Stimulated activated CD4-positive, alpha-beta T cell treated with anti-CD3 and anti-CD28 coated beads, Interleukin-2, amount 100 ng/mL, for 4 hours (primary cell): ENCODE measurements around the gene LIN7B.
"Not testable (repeated sequence)": the region's sequence is repeated elsewhere in the genome, so short reads cannot be mapped to it uniquely, and the experiment has no call there.

Experiments
- DNase-seq: peaks from one replicate; pipeline ENCODE4 v3.0.0-alpha.2; 2020; ENCODE audit warnings: low read depth

The LIN7B gene

GRCh38 chr19:49145573-49146407, 31.6 kb downstream of the LIN7B start:
- peak; percentile 61 for DNase-seq

GRCh38 chr19:49146408-49146770, 32.2 kb downstream of the LIN7B start:
- not testable (repeated sequence) for DNase-seq

- DNase-seq: no peak
Observed at GRCh38 chr19:49148044-49148682, 34.0 kb downstream of the LIN7B start.

DNA sequence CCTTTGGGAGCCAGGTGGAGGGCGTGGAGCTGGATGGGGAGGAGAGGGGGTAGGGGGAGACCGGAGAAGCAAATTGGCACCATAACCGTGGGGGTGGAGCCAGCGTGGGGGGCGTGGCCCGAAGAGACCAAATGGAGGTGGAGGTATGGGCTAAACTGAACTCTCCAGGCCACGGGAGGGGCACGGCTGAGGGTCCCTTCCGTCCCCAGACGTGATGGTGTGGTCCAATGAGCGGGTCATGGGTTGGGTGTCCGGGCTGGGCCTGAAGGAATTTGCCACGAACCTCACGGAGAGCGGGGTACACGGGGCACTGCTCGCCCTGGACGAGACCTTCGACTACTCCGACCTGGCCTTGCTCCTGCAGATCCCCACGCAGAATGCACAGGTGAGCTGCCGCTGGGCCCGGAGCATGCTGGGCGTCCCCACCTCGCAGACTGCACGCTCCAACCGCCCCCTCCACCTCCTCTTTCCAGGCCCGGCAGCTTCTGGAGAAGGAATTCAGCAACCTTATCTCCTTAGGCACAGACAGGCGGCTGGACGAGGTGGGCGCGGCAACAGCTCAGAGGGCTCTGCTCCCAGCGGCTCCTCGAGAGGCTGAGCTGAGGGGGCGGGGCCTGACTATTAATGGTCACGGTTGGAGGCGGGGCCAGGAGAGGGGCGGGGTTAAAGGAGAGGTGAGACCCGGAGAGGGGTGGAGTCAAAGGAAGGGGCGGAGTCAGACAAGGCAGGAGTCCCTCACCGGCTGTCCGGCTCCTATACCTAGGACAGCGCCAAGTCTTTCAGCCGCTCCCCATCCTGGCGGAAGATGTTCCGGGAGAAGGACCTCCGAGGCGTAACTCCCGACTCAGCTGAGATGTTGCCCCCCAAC, 34.8 kb downstream of the LIN7B start:
- peak; percentile 67 for DNase-seq

- DNase-seq: no peak
Observed at GRCh38 chr19:49149652-49150105, 35.5 kb downstream of the LIN7B start.

GRCh38 chr19:49150106-49150943, 36.2 kb downstream of the LIN7B start:
- no peak for DNase-seq

DNA sequence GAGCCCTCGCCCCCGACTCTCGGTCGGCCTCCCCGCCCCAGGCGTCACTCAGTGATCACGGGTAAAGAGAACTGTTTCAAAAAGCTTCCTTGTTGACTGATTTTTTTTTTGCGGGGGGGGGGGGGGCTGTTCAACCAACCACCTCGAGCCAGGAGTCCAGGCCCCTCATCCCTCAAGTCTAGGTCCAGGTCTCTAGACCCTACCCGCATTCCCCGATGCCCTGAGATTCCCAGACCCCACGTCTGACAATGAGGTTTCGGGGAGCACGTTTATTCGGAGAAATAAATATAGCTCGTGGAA, 36.7 kb downstream of the LIN7B start:
- DNase-seq: no peak

DNA sequence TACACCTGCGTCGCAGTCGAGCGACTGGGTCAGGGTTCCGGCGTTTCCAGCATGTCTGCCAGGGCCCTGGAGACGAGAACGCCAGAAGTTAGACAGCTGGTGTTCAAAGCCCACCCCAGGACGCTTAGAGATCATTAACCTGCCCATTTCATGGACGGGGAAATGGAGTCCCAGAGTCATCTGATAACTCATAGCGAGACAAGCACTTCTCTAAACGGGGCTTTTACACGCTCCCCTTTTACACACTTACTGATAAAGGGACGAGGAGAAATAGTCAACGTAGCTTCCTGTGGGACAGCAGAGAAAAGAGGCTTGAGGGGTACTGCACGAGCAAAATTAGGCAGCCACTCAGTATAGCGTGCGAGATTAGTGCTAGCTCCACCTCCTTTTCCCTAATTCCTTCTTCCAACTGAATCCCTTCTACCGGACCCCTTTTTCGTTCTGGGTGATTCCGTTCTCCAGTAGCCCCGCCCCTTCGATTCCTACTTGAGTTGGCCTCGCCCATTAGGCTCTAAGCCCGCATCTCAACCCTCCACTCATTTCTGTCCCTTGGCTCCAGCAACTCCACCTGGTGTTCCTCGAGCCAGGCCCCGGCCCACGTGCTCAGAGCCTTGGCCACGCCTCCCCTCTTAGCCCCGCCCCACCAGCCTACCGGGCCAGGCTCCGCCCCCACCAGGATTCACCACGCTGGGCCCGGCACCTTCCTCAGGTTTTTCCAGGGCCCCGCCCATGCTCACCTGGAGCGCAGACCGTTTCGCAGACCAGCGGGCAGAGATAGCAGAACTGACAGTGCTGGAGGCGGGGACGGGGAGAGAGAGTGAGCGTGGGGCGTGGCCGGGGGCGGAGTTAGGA, 37.3 kb downstream of the LIN7B start:
- no peak for DNase-seq

DNA sequence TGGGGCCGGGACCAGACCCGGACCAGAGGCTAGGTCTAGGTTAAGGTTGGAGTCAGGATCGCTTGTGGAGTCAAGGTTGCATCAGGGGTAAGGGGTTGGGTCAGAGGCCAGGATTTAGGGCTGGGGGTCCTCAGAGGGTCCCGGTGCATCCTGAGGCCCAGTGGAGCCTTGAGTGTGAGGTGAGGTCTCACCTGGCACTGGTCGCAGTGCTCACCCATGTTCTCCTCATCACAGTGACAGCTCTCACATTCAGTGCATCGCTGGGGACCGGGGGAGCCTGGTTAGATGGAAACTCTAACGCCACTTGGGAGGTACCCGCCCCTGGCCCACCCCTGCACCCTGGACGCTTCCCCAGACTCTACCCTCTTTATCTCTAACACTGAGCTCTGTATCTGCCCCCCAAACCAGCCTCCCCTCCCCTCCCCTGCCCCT, 38.0 kb downstream of the LIN7B start:
- DNase-seq: no peak

- DNase-seq: no peak
Observed at GRCh38 chr19:49153167-49153809, 39.1 kb downstream of the LIN7B start.

DNA sequence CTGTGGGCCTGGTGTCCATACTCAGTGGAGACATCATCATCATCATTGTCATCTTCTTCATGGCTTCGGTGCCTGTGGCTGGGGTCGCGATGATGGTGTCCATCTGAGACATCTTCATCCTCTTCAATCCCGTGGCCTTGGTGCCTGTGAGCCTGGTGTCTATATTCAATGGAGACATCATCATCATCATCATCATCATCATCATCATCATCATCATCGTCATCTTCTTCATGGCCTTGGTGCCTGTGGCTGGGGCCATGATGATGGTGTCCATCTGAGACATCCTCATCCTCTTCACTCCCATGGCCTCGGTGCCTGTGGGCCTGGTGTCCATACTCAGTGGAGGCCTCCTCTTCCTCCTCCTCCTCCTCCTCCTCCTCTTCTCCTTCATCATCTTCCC, 40.1 kb downstream of the LIN7B start:
- no peak for DNase-seq

DNA sequence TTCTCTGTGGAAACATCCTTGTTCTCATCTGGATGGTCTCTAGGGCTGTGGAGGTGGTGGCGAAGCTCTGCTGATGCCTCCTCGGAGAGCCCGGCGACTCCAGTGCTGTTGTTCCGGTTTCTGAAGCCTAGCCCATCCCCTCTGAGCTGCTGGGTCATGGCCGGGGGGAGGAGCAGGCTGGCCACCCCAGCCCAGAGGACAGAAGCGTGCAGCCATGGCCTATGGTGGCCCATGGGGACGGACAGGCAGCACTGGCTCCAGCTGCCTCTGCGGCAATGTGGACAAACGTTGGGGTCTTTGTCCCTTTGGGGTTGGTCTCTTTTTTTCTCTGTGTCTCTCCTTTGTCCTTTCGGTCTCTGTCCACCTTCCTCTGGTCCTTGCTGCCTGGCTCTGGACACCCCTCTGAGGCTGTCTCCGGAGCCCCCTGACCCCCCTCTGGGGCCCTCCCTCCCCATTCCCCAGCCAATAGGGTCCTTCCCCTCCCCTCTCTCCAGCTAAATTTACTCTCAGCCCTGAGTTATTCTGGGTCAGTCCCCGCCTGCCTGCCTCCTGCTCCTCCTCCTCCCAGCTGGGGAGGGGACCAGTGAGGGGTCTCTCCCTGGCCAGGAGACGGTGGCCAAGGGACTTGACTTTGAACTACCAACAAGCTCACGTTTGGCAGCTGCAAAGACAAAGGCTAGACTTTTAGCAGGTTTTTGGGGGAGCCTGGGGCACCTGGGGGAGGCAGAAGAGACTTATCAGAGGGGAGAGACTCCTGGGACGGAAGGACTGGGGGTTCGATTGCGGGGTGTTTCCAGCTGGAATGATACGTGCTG, 41.0 kb downstream of the LIN7B start, which contains the start of gene HRC:
HRC (minus strand) TSS at position 392 of the 815 bp plus-strand sequence; CDS start at position 233, 159 bp downstream.
- no peak for DNase-seq

- DNase-seq: no peak
Observed at GRCh38 chr19:49155820-49156346, 41.7 kb downstream of the LIN7B start.

DNA sequence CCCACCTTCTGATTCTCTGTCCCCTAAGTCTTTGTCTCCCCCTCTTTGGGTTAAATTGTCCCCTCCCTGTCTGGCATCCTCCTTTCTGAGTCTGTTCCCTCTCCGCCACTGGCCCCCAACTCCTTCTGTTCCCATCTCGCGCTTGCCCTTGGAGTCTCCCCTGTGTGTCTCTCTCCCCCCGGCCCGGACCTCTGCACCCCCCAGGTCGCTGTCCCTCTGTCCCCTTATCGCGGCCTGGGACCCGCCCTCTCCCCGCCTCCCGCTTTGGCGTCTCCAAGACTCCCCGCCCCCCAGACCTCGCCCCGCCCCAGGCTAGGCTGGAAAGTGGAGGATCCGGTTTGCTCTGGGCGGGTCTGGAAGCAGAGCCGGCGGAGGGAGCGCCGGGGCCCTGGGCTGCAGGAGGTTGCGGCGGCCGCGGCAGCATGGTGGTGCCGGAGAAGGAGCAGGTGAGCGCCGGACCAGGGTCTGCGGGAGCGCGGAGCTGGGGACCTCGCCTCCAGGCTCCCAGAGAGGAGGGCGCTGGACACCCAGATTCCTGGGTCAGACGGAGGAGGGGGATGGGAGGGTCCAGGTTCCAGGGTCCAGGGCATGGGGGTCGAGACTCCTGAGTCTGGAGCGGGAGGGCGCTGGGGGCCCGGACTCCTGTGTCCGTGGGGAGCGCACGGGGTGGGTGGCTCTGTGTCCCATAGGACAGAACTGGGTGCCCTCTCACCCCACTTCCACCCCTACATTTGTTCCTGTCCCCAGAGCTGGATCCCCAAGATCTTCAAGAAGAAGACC, 43.5 kb downstream of the LIN7B start, which contains the start of gene TRPM4:
TRPM4 (plus strand) TSS at position 348 of the 780 bp plus-strand sequence; CDS start at position 423, 75 bp downstream.
- no peak for DNase-seq

- no peak for DNase-seq
Observed at GRCh38 chr19:49160450-49161189, 46.5 kb downstream of the LIN7B start.

GRCh38 chr19:49161987-49162386, 47.8 kb downstream of the LIN7B start:
- DNase-seq: no peak

- DNase-seq: no peak
Observed at GRCh38 chr19:49165111-49165750, 51.1 kb downstream of the LIN7B start.
